Uterus (tissue), 4 donors: Measurements from ENCODE around the gene BUB1B. TPM values are rescaled to one million over a fixed set of nuclear protein-coding genes. Genes with fewer than 3 reads are reported as not detected.
"Not testable (repeated sequence)": the region's sequence is repeated elsewhere in the genome, so short reads cannot be mapped to it uniquely, and the experiment has no call there.

Source experiments
- DNase-seq, 2 donors: peaks; one replicate each; pipeline ENCODE4 v3.0.0-alpha.2; 2019 to 2020
- H3K27ac ChIP-seq, 2 donors: fragments of 200-600 bp; sonication (generic); 1 replicate in 1 of 2; 2 replicates in 1 of 2; pipeline ENCODE4 v1.5.1; 2016 to 2018
- H3K27me3 ChIP-seq, 2 donors: fragments of 200-600 bp; sonication (generic); one replicate each; pipeline ENCODE4 v1.5.1; 2018 to 2019; ENCODE audit warnings: control low read depth in 1 of 2
- H3K36me3 ChIP-seq, 2 donors: fragments of 200-600 bp; sonication (generic); one replicate each; pipeline ENCODE4 v1.5.1; 2019; ENCODE audit warnings: control low read depth in 1 of 2
- H3K4me1 ChIP-seq, 2 donors: fragments of 200-600 bp; sonication (generic); one replicate each; pipeline ENCODE4 v1.5.1; 2018 to 2019; ENCODE audit warnings: control low read depth in 1 of 2
- H3K4me3 ChIP-seq, 2 donors: fragments of 200-600 bp; sonication (generic); 1 replicate in 1 of 2; 2 replicates in 1 of 2; pipeline ENCODE4 v1.5.1; 2018 to 2019; ENCODE audit warnings: mild to moderate bottlenecking in 1 of 2
- H3K9me3 ChIP-seq, 2 donors: fragments of 200-600 bp; sonication (generic); one replicate each; pipeline ENCODE4 v1.5.1; 2019; ENCODE audit warnings: control low read depth in 1 of 2
- POLR2A ChIP-seq, 2 donors: fragments of 450-650 bp; IDR thresholded peaks; one replicate each; pipeline ENCODE4 v1.6.1; 2016; ENCODE audit warnings: antibody characterized with exemption in 2 of 2, mild to moderate bottlenecking in 1 of 2, moderate library complexity in 1 of 2
- intact Hi-C: fragments of 100-400 bp; cut with DNase I; formaldehyde crosslinking; loops from one replicate; pipeline ENCODE4 v1.15.1; 2023; ENCODE audit warnings: low total_unique reads
- total RNA-seq, 4 donors: library from RNA; depleted of rRNA in 3 of 4; stranded (reverse); fragments of >200 nt in 3 of 4; gene quantifications; one replicate each; pipeline versions ENCODE4 v1.1.0 to v1.2.4, GENCODE V29; 2014 to 2023
- TF ChIP-seq, protein P1 (sequence below), 4 experiments: fragments of 200-600 bp in 2 of 4; fragments of 450-650 bp in 2 of 4; sonication (generic) in 2 of 4; IDR thresholded peaks; one replicate each; pipeline ENCODE4 v1.5.1; 2016 to 2019; ENCODE audit warnings: antibody characterized with exemption in 4 of 4, mild to moderate bottlenecking in 2 of 4, moderate library complexity in 1 of 4
- donor health status: DM: yes; HTN: yes; CAD: no.

The BUB1B gene
- total RNA-seq, 4 donors from 2014 or later = under 0.01 to 31.5 TPM; not detected in 2

GRCh38 chr15:40115670-40116093, 45.2 kb upstream of the BUB1B start:
- no peaks in the 10 kb centered on the region for H3K4me1 ChIP-seq
- no peak overlapping the region for H3K27ac ChIP-seq
- intact Hi-C loops = no loop called here
- H3K36me3 ChIP-seq = no peaks in the 10 kb centered on the region
- DNase-seq = no peak
- no peak for TF ChIP-seq POLR2A (IDR thresholded peaks at IDR 0.05)
- TF ChIP-seq, protein P1, sequence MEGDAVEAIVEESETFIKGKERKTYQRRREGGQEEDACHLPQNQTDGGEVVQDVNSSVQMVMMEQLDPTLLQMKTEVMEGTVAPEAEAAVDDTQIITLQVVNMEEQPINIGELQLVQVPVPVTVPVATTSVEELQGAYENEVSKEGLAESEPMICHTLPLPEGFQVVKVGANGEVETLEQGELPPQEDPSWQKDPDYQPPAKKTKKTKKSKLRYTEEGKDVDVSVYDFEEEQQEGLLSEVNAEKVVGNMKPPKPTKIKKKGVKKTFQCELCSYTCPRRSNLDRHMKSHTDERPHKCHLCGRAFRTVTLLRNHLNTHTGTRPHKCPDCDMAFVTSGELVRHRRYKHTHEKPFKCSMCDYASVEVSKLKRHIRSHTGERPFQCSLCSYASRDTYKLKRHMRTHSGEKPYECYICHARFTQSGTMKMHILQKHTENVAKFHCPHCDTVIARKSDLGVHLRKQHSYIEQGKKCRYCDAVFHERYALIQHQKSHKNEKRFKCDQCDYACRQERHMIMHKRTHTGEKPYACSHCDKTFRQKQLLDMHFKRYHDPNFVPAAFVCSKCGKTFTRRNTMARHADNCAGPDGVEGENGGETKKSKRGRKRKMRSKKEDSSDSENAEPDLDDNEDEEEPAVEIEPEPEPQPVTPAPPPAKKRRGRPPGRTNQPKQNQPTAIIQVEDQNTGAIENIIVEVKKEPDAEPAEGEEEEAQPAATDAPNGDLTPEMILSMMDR (IDR thresholded peaks at IDR 0.05) = no peak
- H3K27me3 ChIP-seq = no peaks in the 10 kb centered on the region
- H3K4me3 ChIP-seq = no peak overlapping the region
- H3K9me3 ChIP-seq = no peaks in the 10 kb centered on the region

DNA sequence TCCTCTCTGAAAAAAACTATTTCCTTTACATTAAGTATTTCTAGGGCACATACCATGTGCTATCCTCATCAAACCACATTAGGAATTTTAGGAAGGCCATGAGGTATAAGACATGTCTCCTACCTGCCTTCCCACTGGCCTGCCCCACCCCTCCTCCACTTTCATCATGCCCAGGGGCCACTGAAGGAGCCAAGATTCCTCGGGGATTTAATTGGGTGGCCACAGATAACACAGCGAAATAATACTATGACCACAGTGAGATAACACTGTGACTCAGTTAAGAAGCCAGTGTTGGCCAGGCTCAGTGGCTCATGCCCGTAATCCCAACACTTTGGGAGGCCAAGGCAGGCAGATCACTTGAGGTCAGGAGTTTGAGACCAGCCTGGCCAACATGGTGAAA, 42.4 kb upstream of the BUB1B start:
- Histone ChIP-seq H3K4me1 (no peaks in the 10 kb centered on the region), H3K4me3 (no peak overlapping the region), H3K27me3 (no peaks in the 10 kb centered on the region), H3K9me3 (no peaks in the 10 kb centered on the region), H3K27ac (no peak overlapping the region), H3K36me3 (no peaks in the 10 kb centered on the region)
- no peak for DNase-seq
- TF ChIP-seq, protein P1 (IDR thresholded peaks at IDR 0.05) = no peak
- TF ChIP-seq POLR2A (IDR thresholded peaks at IDR 0.05) = no peak
- intact Hi-C loops = no loop called here

DNA sequence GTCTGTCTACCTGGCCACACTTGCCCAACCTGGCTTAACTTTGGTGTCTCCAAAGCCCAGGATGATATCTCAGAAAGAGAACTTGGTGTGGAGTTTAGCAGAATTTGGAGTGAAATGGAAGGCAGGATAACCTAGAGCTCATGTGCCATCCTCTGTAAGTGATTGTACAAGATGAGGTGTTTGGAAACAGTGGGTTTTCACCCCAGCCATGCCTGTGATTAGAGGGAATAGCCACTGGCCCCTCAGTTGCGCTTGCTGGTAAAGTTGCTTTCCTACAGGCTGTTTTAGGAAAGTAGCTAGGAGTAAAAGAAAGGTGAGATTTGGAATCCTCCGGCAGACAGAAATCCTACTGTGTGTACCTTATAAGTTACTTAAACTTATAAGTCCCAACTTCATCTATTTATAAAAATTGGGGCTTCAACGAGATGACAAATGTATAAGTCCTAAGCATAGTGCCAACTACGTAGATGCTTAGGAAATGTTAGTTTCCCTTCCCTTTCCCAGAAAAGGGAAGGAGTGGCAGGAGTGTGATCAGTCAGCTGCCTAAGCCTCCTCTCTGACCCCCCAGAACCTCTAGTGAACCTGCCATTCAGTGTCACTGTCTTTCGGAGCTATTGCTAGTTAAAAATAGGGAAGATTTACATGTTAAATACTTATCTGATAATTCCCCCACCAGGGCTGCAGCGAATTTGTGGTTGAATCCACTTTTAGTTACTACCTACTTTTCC, 38.8 kb upstream of the BUB1B start:
- intact Hi-C loops = no loop called here
- H3K4me1 ChIP-seq = no peaks in the 10 kb centered on the region
- H3K27ac ChIP-seq = no peak overlapping the region
- H3K36me3 ChIP-seq = no peaks in the 10 kb centered on the region
- no peaks in the 10 kb centered on the region for H3K27me3 ChIP-seq
- no peak overlapping the region for H3K4me3 ChIP-seq
- TF ChIP-seq, protein P1 (IDR thresholded peaks at IDR 0.05) = no peak
- TF ChIP-seq POLR2A (IDR thresholded peaks at IDR 0.05) = no peak
- H3K9me3 ChIP-seq = no peaks in the 10 kb centered on the region
- no peak for DNase-seq

DNA sequence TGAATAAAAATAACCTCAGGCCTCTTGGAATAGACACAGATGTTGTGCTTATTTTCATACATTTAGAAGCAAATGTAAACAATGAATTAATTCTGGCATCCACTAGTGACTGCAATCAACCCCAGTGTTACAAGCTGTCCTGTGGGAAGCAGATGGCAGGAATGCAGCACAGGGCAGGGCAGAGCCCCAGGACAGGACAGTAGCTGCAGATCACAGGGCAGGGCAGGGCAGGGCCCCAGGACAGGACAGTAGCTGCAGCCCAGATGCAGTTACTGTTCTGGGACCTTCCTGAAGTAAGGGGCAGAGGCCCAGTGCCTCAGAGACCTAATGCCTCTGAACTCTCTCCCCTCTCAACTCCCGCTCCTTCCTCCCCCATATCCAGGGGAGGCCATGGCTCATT, 37.9 kb upstream of the BUB1B start:
- H3K9me3 ChIP-seq, H3K36me3 ChIP-seq, H3K27me3 ChIP-seq, H3K4me1 ChIP-seq, DNase-seq, H3K4me3 ChIP-seq, intact Hi-C loops, H3K27ac ChIP-seq: not testable (repeated sequence)

DNA sequence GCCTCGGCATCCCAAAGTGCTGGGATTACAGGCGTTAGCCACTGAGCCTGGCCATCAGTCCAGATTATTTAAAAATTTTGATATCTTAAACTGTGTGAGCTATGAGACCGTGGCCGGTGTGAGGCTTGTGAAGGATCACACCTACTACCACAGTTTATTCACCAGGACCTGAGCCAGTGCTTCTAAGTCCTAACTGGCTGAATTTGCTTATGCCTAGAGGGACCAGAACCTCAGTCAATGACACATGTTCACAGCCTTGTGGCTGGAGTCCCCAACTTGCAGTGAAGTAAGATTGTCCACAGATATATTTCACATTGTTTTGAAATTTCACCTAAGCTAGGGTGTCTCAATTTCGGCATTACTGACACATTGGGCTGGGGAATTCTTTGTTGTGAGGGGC, 37.0 kb upstream of the BUB1B start:
- DNase-seq, H3K27me3 ChIP-seq, H3K9me3 ChIP-seq, H3K4me3 ChIP-seq, H3K4me1 ChIP-seq, H3K27ac ChIP-seq, H3K36me3 ChIP-seq, intact Hi-C loops: not testable (repeated sequence)

GRCh38 chr15:40124333-40124732, 36.5 kb upstream of the BUB1B start:
- H3K27me3 ChIP-seq, intact Hi-C loops, H3K4me1 ChIP-seq, H3K4me3 ChIP-seq, H3K36me3 ChIP-seq, DNase-seq, H3K27ac ChIP-seq, H3K9me3 ChIP-seq: not testable (repeated sequence)

DNA sequence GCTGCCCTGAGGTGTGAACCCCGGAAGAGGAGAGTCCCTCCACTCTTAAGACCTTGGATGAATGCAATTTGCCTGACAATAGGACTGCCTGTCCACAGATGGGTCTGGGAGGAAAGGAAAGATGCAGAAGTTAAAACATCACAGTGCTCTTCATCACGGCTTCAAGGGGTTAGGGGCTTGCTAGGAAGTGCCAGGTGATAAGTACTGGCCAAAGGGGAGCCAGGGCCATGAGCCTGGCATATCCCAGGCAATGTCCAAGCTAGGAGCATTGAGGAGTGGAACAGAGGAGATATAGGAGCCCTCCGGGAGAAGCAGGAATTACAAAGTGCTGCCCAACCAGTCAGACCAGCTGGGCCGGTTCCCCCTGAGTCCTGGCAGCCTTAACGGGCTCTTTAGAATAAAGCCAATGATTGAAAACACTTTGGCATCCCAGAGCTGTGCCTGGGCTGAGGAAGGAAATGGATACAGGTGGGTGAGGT, 36.0 kb upstream of the BUB1B start:
- H3K36me3 ChIP-seq, H3K4me3 ChIP-seq, H3K27ac ChIP-seq, H3K27me3 ChIP-seq, H3K9me3 ChIP-seq, DNase-seq, H3K4me1 ChIP-seq, intact Hi-C loops: not testable (repeated sequence)
